HG02571 (cell line): ENCODE results near the gene CPEB3.
"Not testable (repeated sequence)": the region's sequence is repeated elsewhere in the genome, so short reads cannot be mapped to it uniquely, and the experiment has no call there.

Experiments
- ATAC-seq: cut with Tn5 transposase; IDR thresholded peaks from one replicate; pipeline ENCODE4 v1.9.1; 2021; ENCODE audit warnings: mild to moderate bottlenecking, moderate library complexity; ENCODE audit not compliant: unreplicated experiment

Gene CPEB3

GRCh38 chr10:92149261-92149660, 141.6 kb downstream of the CPEB3 start:
- ATAC-seq = no peak

DNA sequence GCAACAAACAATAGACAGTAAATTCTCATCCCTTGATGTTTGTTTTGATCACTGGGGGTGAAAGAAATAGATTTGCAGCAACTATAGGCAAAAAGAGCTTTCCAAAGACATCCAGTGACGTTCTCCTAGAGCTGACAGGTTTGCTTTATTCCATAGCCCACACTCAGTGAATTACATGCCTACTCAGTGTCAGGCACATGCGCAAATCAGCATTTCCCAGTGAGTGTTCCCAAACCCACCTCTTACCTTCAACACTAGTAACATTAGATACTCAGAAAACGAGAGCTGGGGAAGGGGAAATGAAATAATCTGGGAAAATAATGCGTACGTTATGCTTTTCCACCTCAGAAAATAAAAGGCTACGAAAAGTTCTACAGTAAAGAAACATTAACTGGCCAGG, 144.1 kb downstream of the CPEB3 start:
- ATAC-seq = no peak

- no peak for ATAC-seq
Observed at GRCh38 chr10:92146107-92146506, 144.8 kb downstream of the CPEB3 start.

DNA sequence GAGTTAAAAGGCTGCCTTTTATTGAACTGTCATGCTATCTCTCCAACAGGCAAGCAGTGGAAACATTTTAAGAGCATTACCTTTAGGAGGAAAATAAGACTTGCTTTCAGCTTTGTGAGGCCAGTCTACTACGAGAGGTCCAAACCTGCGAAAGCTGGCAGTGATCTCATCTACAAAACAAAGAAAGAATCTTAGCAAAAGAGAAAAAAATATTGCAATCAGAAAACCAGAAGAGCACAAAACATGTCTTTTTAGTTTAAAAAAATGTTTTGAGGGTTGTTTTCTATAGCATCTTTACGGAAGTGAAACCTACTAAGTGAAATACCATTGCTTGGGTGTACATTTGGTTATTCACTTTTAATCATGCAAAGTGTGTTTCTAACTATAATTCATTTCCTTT, 147.9 kb downstream of the CPEB3 start:
- peak; percentile 62 for ATAC-seq

GRCh38 chr10:92142512-92142911, 148.4 kb downstream of the CPEB3 start:
- ATAC-seq = no peak

DNA sequence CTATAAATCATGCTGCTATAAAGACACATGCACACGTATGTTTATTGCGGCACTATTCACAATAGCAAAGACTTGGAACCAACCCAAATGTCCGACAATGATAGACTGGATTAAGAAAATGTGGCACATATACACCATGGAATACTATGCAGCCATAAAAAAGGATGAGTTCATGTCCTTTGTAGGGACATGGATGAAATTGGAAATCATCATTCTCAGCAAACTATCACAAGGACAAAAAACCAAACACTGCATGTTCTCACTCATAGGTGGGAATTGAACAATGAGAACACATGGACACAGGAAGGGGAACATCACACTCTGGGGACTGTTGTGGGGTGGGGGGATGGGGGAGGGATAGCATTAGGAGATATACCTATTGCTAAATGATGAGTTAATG, 149.7 kb downstream of the CPEB3 start:
- not testable (repeated sequence) for ATAC-seq

GRCh38 chr10:92134049-92134448, 156.8 kb downstream of the CPEB3 start:
- ATAC-seq = not testable (repeated sequence)

- no peak for ATAC-seq
Observed at GRCh38 chr10:92131275-92131820, 159.5 kb downstream of the CPEB3 start.

GRCh38 chr10:92130622-92131274, 160.1 kb downstream of the CPEB3 start:
- no peak for ATAC-seq

DNA sequence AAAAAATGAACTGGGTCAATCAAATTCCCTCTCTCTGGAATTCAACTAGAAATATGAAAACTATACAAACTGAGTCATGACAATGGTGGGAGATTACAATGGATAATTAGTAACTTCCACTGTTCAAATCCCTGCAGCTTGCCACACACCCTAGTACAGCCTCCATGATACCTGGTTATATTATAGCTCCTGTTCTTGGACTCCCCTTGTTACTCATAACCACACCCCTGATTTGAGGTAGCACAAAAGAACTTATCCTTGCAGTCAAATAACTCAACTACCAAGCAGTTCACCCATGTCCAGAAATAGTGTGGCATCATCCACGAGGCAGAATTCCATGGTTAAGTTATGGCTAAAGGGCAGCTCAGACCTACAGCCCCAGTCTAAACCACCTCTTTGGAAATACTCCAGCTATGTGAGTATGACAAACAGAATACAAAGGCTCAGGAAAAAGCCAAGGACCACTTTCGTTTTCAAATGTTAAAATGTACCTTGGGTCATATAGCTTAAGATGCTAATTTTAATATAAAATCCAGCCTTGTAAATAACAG, 164.7 kb downstream of the CPEB3 start:
- ATAC-seq = no peak

- ATAC-seq = no peak
Observed at GRCh38 chr10:92125144-92125543, 165.7 kb downstream of the CPEB3 start.

GRCh38 chr10:92124616-92125143, 166.2 kb downstream of the CPEB3 start:
- no peak for ATAC-seq

GRCh38 chr10:92124020-92124419, 166.9 kb downstream of the CPEB3 start:
- ATAC-seq = no peak

DNA sequence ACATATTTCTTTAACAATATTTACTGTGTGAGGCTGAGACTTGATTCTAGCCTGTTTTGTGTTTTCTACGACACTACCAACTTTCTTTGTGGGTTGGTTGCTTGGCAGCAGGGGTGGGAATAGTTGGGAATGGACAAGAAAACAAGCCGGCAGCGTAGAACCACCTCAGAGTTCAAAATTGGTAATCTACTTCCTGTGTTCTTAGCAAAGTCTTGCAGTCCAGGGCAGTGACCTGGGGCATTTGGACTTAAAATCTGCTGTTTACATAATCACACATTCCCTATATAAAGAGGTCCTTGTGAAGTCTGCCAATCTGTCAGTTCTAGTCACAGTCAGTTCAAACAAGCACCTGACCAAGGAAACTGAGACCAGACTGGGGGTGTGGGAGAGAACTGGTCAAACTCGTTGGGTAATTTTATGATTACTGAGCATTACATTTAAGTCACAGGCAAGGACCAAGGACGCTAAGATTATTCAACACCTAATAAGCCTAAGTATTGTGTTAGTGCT, 167.9 kb downstream of the CPEB3 start:
- no peak for ATAC-seq

DNA sequence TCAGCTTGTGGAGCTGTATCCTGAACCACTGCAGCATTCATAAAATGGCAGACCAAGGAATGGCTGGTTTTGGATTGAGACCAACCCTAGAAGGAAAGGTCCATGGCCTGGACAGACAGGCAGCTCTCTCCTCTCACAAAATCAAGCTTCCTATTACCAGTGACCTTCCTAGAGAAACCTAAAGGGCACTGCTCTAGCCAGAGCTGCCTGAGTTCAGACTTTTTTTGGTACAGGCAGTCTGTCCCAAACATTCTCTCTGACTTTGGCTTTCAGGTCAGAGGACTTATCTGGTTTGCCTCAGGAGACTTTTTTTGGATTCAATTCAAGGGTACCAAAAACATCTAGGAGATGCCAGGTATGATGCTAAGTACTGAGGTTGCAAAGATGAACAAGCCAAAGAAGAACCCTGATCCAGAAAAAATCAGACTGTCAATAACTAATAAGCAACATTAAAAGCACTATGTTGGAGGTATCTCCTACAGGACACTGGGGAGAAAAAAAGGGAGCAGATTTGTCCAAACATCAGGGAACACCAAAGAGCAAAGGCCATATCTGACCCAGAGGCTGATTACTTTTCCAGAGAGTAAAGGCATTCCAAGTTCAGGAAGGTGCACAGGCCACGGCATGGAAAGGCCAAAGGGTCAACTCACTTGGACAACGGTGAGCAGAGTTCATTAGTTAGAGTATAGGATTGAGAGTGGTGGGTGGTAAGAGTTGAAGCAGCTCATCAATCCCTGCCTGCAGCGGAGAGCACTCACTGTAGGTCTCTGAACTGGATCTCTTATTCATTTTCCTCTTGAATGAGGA, 169.0 kb downstream of the CPEB3 start:
- ATAC-seq = no peak

- no peak for ATAC-seq
Observed at GRCh38 chr10:92119340-92119739, 171.5 kb downstream of the CPEB3 start.

- ATAC-seq = not testable (repeated sequence)
Observed at GRCh38 chr10:92114917-92115316, 176.0 kb downstream of the CPEB3 start.

GRCh38 chr10:92113911-92114600, 176.8 kb downstream of the CPEB3 start:
- no peak for ATAC-seq

- ATAC-seq = no peak
Observed at GRCh38 chr10:92112462-92112861, 178.4 kb downstream of the CPEB3 start.

DNA sequence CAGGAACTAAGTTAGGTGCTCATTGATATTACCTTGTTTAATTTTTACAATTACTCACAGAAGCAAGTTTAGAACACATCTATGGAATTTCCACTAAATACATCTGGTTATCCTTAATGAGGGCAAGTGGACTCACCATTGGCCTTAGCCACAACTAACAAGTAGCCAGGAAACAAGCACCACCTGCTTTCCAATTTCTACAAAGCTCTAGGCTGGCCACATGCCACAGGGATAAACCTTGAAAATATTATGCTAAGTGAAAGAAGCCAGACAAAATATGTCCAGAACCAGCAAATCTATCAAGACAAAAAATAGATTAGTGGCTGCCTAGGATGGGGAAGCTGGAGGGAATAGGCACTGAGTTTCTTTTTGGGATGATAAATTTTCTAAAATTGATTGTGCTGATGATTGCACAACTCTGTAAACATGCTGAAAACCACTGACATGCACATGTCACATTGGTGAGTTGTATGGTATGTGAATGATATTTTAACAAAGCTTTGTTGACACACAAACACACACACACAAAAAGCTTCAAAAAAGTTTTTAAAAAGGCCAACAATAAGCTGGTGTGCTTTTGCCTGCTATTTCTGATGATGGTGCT, 179.4 kb downstream of the CPEB3 start:
- ATAC-seq = no peak
